C4-2B (cell line): ENCODE data around the gene AFAP1.

Source experiments
- H3K27ac ChIP-seq: fragments of 450-650 bp; 2 replicates; pipeline ENCODE4 v1.5.1; 2017
- CTCF ChIP-seq: fragments of 450-650 bp; conservative IDR thresholded peaks from 2 replicates; pipeline ENCODE4 v1.5.1; 2017; ENCODE audit warnings: mild to moderate bottlenecking
- ZFX ChIP-seq: fragments of 450-650 bp; IDR thresholded peaks from 2 replicates; pipeline ENCODE4 v1.6.1; 2017

The AFAP1 gene

GRCh38 chr4:7933651-7934510 is 5.8 kb downstream of the AFAP1 start:
- no peak for TF ChIP-seq ZFX
- TF ChIP-seq CTCF: no peak
- no peak overlapping the region for H3K27ac ChIP-seq

DNA sequence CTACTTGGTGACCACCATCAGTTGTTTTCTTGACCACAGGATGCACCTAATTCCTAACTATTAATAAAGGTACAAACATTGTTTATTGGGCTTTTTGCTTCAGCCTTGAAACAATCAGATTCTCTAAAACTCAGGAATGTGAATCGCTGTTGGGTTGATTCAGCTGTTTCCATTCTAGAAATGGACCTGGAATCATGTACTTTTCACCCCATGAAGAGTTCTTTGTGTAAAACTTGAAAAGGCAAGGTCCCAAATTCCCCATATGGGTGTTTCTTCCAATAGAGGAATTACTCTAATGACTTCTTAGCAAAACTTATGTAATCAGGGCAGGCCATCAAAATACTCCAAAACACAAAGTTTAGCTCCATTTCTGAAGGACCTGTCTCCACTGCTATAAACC is 7.4 kb downstream of the AFAP1 start:
- no peak overlapping the region for H3K27ac ChIP-seq
- TF ChIP-seq CTCF: no peak
- no peak for TF ChIP-seq ZFX

- TF ChIP-seq CTCF (no peak; the same call in 1 of the 2 replicates), ZFX (no peak)
- no peak overlapping the region for H3K27ac ChIP-seq
Measured at GRCh38 chr4:7929118-7929951, 10.3 kb downstream of the AFAP1 start.

- H3K27ac ChIP-seq: no peak overlapping the region
- TF ChIP-seq ZFX: no peak
- no peak for TF ChIP-seq CTCF
Measured at GRCh38 chr4:7928711-7929110, 10.9 kb downstream of the AFAP1 start.

- no peak for TF ChIP-seq CTCF
- no peak for TF ChIP-seq ZFX
- no peak overlapping the region for H3K27ac ChIP-seq
Measured at GRCh38 chr4:7926822-7927221, 12.8 kb downstream of the AFAP1 start.

- H3K27ac ChIP-seq: no peak overlapping the region
- TF ChIP-seq CTCF: no peak
- TF ChIP-seq ZFX: no peak
Measured at GRCh38 chr4:7924570-7924969, 15.1 kb downstream of the AFAP1 start.

DNA sequence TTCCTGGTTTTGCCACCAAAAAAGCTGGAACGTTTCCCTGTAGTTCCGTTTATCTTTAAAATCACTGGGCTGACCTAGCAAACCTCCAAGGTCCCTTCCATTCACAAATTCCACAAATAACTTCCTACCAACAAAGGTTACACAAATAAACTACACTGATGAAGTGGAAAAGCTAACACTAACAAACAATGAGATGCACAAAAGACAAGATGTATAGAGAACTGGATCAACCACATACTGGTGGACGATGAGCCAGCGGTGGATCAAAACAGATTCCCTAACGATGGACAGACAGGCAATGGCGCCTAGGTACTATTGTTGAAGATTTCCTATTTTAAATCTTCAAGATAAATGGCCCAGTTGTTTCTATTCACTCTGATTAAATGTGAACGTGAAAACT is 15.5 kb downstream of the AFAP1 start:
- H3K27ac ChIP-seq: no peak overlapping the region
- TF ChIP-seq ZFX: no peak
- TF ChIP-seq CTCF: no peak
